GM11168 (cell line): ENCODE measurements around the gene TNRC18.
"Not testable (repeated sequence)": the region's sequence is repeated elsewhere in the genome, so short reads cannot be mapped to it uniquely, and the experiment has no call there.

Experiments
- in situ Hi-C: fragments of 300-500 bp; cut with MboI; formaldehyde crosslinking; loops from one replicate; pipeline ENCODE4 v1.12.0; 2022; ENCODE audit warnings: low sequenced_read_pairs; ENCODE audit not compliant: unreplicated experiment

The TNRC18 gene

GRCh38 chr7:5278766-5279165 lies 144.9 kb downstream of the TNRC18 start:
- in situ Hi-C loops, result no loop called here

DNA sequence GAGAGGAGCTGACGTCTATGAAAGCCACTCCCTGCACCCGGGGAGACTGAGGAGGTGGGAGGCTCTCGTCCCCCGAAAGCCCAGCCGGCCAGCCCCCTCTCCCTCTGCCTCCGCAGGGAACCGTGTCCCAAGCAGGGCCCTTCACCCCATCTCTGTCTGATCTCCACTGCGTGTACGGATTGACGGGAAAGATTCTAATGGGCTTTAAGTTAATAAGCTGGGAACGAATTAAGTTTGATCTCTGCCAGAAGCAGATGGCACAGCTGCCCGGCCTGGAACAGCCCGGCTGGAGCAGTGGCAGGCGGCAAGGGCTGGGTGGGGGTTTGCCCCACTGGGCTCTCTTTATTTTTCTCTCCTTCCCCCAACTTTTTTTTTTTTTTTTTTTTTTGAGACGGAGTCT lies 147.0 kb downstream of the TNRC18 start:
- in situ Hi-C loops, result no loop called here

- in situ Hi-C loops, result not testable (repeated sequence)
Measured at GRCh38 chr7:5276123-5276522, 147.5 kb downstream of the TNRC18 start.

GRCh38 chr7:5275510-5275909 lies 148.1 kb downstream of the TNRC18 start:
- in situ Hi-C loops, result not testable (repeated sequence)

DNA sequence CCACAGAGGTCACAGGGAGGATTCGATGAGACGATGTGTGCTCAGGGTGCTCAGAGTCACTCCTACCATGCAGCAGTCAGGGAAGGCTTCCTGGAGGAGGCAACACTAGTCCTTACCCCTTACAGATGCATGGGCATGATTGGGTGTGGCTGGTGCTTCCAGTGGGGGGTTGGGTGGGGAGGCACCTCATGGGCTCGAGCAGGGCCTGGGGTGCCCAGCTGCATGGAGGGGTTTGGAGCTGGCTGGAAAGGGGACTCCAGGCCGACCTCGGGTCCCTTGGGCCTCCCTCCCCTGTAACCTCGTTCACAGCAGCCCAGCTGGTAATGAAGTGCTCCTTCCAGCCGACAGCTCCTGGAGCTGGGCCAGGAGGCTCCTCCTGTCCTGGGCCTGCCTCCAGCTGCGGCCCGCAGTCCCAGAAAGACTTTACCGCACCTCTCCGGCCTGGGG lies 148.6 kb downstream of the TNRC18 start:
- in situ Hi-C loops, result not testable (repeated sequence)

- in situ Hi-C loops, result no loop called here
Measured at GRCh38 chr7:5274441-5274840, 149.2 kb downstream of the TNRC18 start.

DNA sequence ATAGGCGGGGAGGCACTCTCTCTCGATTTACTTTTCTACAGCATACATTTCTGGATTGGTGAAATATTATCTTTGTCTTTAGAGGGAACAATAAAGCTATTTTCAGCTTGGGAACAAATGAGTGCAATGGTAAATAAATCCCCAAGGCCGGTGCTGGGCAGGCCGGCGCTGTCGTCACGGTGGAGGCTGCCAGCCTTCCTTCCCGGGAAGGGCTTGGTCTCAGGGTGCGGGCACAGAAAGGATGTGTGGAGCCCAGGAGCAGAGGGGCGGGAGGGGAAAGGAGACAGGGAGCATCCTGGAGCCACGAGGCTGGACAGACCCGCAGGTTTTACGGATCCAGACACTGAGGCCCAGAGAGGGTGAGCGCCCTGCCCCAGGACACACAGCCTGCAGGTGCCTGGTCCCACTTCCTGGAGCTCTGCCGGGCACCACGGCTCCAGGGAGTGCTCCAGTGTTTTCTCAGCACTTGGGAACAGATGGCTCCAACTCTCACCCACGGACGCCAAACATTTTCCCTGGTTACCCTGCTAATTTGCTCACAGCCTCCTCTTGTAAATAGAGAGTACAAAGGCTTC lies 149.7 kb downstream of the TNRC18 start:
- in situ Hi-C loops, result not testable (repeated sequence)

DNA sequence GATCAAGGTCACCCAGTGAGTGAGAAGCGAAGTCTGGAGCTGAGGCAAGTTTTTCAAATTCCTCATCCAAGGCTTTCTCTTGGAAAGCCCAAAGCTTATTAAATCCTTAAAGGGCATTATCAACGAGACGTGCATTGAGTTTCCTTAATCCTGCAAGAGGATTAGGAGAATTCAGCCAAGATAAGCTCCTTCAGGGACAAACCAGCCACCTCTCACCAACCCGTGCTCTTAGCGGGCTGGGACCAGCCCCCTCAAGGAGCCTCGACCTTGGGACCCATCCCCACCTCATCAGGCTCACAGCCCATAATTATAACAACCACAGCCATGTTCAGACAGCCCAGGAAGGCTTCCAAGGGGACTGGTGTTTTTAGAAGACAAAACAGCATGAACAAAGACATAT lies 152.8 kb downstream of the TNRC18 start:
- in situ Hi-C loops, result no loop called here

GRCh38 chr7:5269992-5270657 lies 153.5 kb downstream of the TNRC18 start:
- in situ Hi-C loops, result not testable (repeated sequence)

DNA sequence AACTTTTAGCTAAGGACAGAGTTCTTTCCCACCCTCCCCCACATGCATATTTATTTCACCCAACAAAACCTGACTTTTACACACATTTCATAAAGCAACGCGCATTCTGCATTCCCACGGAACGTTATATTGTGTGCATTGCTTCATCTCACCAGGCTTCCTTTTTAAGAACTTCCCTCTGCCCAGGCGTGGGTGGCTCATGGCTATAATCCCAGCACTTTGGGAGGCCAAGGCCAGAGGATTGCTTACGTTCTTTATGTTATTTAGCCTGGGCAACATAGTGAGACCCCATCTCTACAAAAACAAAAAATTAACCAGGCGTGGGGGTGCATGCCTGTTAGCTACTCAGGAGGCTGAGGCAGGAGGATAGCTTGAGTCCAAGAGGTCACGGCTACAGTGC lies 155.8 kb downstream of the TNRC18 start:
- in situ Hi-C loops, result not testable (repeated sequence)

DNA sequence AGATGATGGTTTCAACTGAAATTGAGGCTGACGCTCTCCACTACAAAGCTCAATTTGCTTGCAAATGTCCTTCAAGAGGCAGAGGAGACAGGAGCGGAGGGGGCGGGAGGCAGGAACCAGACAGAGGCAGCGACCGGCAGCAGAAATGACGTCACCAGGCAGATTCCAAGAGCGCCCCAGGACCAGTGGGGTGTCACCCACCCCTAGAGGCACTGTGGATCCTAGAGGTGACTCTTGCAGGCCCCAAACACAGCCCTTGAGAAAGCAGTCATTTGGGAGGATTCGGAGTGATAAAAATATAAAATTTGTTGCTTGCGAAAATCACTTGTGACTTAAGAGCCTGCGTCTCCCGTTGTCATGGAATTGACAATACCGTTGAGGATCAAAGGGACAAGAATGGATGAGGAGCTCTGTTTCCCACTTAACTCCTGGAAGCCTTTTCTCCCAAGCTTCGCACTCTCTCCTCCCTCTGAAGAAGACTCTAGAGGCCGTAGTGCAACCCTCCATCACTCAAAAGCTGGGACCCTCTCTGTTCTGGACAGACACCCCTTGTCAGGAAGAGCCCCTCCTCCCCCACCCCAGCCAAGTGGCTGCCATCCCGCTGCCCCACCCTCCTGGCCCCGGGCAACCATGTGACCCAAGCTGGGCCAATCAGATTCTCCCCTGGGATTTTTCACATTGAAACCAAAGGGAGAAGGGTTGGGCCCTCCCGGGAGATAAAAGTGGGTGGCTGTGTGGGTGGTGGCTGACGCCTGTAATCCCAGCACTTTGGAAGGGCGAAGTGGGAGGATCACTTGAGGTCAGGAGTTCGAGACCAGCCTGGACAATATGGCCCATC lies 157.2 kb downstream of the TNRC18 start:
- in situ Hi-C loops, result no loop called here

DNA sequence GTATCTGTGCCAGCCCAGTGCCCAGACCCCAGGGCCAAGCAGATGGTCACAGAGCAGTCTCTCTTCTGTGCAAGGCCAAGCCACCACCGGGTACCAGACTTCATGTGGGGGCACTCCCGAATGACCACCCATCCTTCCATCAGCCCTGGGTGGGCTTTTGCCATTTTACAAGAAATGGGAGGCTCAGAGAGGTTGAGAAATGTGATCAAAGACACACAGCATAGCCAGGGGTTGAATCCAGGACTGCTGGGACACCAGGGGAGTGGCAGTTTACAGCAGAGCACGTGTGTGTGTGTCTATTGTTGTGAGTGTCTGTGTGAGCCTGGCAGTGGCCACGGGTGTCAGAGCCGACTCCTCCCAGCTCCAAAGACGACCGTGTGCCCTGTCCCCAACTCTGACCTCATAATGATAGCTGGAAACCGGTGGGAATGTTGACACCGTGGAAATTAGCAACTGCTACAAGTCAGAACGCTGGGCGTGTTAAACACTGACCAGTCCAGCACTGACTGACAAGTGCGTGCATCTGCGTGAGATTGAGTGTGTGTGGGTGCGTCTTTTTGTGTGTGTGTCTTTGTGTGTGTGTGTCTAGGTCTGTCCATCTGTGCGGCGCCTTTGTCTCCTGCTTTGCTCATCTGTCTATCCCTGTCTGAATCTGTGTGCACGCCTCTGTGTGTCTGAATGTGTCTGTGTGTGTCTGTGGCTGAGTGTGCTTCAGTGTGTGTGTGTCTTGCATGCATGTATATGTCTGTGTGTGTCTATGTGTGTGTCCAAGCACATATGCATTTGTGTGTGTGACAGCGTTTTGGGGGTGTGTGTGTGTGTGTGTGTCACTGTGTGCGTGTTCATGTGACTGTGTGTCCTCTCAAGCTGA lies 158.1 kb downstream of the TNRC18 start:
- in situ Hi-C loops, result no loop called here

GRCh38 chr7:5263066-5263465 lies 160.6 kb downstream of the TNRC18 start:
- in situ Hi-C loops, result not testable (repeated sequence)

- in situ Hi-C loops, result not testable (repeated sequence)
Measured at GRCh38 chr7:5260530-5261068, 163.0 kb downstream of the TNRC18 start.
